HL-60 (cell line): ENCODE measurements around the gene FNDC1.

Source experiments
- DNase-seq, 2 experiments: peaks; one replicate each; pipeline ENCODE4 v3.0.0-alpha.2; 2010 to 2020; ENCODE audit warnings: low read depth in 1 of 2, low spot score in 1 of 2
- H3K27ac ChIP-seq: fragments of 250-450 bp; sonication (Bioruptor Pico); replicated peaks from 2 replicates; pipeline ENCODE4 v1.5.1; 2020; ENCODE audit warnings: mild to moderate bottlenecking, moderate library complexity
- H3K27me3 ChIP-seq: fragments of 250-450 bp; sonication (Bioruptor Pico); 2 replicates; pipeline ENCODE4 v1.5.1; 2021; ENCODE audit warnings: mild to moderate bottlenecking, moderate library complexity; ENCODE audit not compliant: insufficient read depth, poor library complexity, severe bottlenecking
- H3K4me3 ChIP-seq: replicated peaks from 2 replicates; pipeline ENCODE4 v1.5.1; 2011; ENCODE audit warnings: mild to moderate bottlenecking, control low read depth, low read length; ENCODE audit not compliant: insufficient read depth
- CTCF ChIP-seq: IDR thresholded peaks from one replicate; pipeline ENCODE4 v1.5.1; 2011; ENCODE audit warnings: low read length, control low read depth, inconsistent platforms; ENCODE audit not compliant: insufficient read depth
- GABPA ChIP-seq: IDR thresholded peaks from 2 replicates; pipeline ENCODE4 v1.6.1; 2012; ENCODE audit warnings: low read depth
- POLR2AphosphoS5 ChIP-seq: IDR thresholded peaks from 2 replicates; pipeline ENCODE4 v1.6.1; 2012; ENCODE audit warnings: low read depth
- REST ChIP-seq: IDR thresholded peaks from 2 replicates; pipeline ENCODE4 v1.6.1; 2012; ENCODE audit warnings: low read depth; ENCODE audit not compliant: insufficient replicate concordance
- SPI1 ChIP-seq: IDR thresholded peaks from 2 replicates; pipeline ENCODE4 v1.6.1; 2012; ENCODE audit warnings: low read depth, mild to moderate bottlenecking, borderline replicate concordance

Gene FNDC1

GRCh38 chr6:159312206-159312605 lies 143.0 kb downstream of the FNDC1 start:
- Histone ChIP-seq H3K27me3 (peaks cover 2% of the 10 kb centered on the region), H3K4me3 (no peak overlapping the region), H3K27ac (no peak overlapping the region)
- no peak for TF ChIP-seq SPI1
- TF ChIP-seq CTCF: no peak
- no peak for TF ChIP-seq POLR2AphosphoS5
- TF ChIP-seq REST: no peak
- TF ChIP-seq GABPA: no peak
- DNase-seq: no peak

GRCh38 chr6:159313018-159313417 lies 143.8 kb downstream of the FNDC1 start:
- Histone ChIP-seq H3K27me3 (peaks cover 2% of the 10 kb centered on the region), H3K27ac (no peak overlapping the region), H3K4me3 (no peak overlapping the region)
- no peak for TF ChIP-seq REST
- TF ChIP-seq GABPA: no peak
- no peak for TF ChIP-seq CTCF
- no peak for TF ChIP-seq SPI1
- no peak for TF ChIP-seq POLR2AphosphoS5
- no peak for DNase-seq

GRCh38 chr6:159315562-159315961 lies 146.4 kb downstream of the FNDC1 start:
- no peak for DNase-seq

More at GRCh38 chr6:159315562-159315961, 146.4 kb downstream of the FNDC1 start:
- Histone ChIP-seq H3K27ac (no peak overlapping the region), H3K27me3 (no peaks in the 10 kb centered on the region), H3K4me3 (no peak overlapping the region)
- no peak for TF ChIP-seq REST
- no peak for TF ChIP-seq CTCF
- no peak for TF ChIP-seq SPI1
- TF ChIP-seq GABPA: no peak
- no peak for TF ChIP-seq POLR2AphosphoS5
